SK-N-MC (cell line): Measurements from ENCODE around the gene BTBD19.

Experiments
- DNase-seq: peaks from one replicate; pipeline ENCODE4 v3.0.0-alpha.2; 2011; ENCODE audit warnings: low read depth, low spot score
- H3K27ac ChIP-seq: fragments of 200-600 bp; sonication (generic); 2 replicates; pipeline ENCODE4 v1.5.1; 2016; ENCODE audit warnings: mixed run types
- H3K36me3 ChIP-seq: fragments of 200-600 bp; sonication (generic); 2 replicates; pipeline ENCODE4 v1.6.1; 2017; ENCODE audit warnings: antibody characterized with exemption, low read length, mixed read lengths; ENCODE audit not compliant: insufficient read depth
- H3K4me3 ChIP-seq: fragments of 200-600 bp; sonication (generic); 2 replicates; pipeline ENCODE4 v1.5.1; 2016
- H3K9ac ChIP-seq: fragments of 200-600 bp; sonication (generic); 2 replicates; pipeline ENCODE4 v1.8.0; 2017; ENCODE audit warnings: mixed run types, mixed read lengths; ENCODE audit not compliant: insufficient read length
- H3K9me3 ChIP-seq: fragments of 200-600 bp; sonication (generic); 2 replicates; pipeline ENCODE4 v1.6.1; 2017; ENCODE audit warnings: low read depth, mild to moderate bottlenecking, antibody characterized with exemption, low read length, moderate library complexity, mixed read lengths
- EZH2 ChIP-seq: fragments of 200-600 bp; sonication (generic); IDR thresholded peaks from one replicate; pipeline ENCODE4 v1.6.1; 2017; ENCODE audit warnings: antibody characterized with exemption
- FOXP2 ChIP-seq: optimal IDR thresholded peaks from 2 replicates; pipeline ENCODE3; 2011; ENCODE audit warnings: mild to moderate bottlenecking, moderate library complexity; ENCODE audit not compliant: insufficient read depth; ENCODE audit errors: extremely low read length, control extremely low read depth
- POLR2AphosphoS5 ChIP-seq: IDR thresholded peaks from 2 replicates; pipeline ENCODE4 v1.6.1; 2012; ENCODE audit warnings: mild to moderate bottlenecking, low read depth, low read length, borderline replicate concordance

The BTBD19 gene

DNA sequence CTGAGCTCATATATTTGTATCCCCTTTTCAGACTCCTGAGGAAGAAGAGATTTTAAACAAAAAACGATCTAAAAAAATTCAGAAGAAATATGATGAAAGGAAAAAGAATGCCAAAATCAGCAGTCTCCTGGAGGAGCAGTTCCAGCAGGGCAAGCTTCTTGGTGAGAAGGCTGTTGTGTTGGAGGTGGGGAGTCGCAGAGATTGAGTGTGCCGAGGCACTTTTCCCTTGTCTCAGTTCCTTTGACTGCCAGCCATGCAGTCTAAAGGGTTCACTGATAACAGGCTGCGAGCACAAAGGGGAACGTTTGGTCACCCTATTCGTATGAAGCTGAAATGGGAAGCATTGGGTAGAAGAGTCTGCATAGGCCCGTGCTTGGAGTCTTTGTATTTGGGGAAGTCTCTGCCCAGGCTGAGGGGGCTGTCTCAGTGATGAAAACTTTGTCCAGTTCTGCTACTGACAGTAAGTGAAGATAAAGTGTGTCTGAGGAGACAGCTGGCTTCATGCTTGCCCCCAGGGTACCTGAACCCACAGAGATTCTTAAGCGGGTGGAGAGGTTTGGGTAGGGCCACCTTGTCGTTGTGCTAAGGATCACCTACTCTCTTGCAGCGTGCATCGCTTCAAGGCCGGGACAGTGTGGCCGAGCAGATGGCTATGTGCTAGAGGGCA is 30.2 kb upstream of the BTBD19 start:
- peak overlapping the region; percentile 100 for H3K9ac ChIP-seq
- H3K9me3 ChIP-seq = no peaks in the 10 kb centered on the region
- peak overlapping the region; percentile 94 for H3K27ac ChIP-seq
- no peak for TF ChIP-seq EZH2
- TF ChIP-seq FOXP2 = no peak
- TF ChIP-seq POLR2AphosphoS5 = no peak
- peaks cover 64% of the 10 kb centered on the region for H3K36me3 ChIP-seq
- peak overlapping the region; percentile 91 for H3K4me3 ChIP-seq
- no peak for DNase-seq

DNA sequence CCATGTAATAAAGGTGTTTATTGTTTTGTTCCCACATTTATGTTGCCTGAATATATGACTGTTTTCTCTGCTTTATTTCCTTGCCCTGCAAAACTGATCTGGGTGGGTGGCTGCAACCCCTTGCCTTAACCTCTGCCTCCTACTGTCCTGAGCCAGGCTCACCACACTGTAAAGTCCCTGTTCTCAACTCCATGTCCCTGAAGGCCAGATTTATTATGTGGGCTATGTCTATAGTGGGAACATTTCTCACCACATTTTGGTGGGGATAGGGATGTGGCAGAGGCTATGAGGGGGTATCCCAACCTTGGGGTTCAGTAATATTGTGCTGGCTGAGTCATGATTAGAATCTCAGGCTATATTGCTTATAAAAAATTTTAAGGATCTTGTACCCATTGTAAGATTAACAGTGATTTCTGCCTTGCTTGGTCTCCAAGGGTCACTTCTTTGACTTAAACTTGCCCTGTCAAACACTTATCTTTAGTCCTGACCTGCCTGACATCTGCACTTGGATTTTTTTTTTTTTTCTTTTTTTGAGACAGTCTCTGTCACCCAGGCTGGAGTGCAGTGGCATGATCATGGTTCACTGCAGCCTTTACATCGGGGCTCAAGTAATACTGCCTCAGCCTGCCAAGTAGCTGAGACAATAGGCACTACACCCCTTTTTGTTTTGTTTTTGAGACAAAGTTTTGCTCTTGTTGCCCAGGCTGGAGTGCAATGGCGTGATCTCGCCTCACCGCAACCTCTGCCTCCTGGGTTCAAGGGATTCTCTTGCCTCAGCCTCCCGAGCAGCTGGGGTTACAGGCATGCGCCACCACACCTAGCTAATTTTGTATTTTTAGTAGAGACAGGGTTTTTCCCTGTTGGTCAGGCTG is 29.4 kb upstream of the BTBD19 start:
- H3K9me3 ChIP-seq = no peaks in the 10 kb centered on the region
- no peak for DNase-seq
- H3K36me3 ChIP-seq = peaks cover 64% of the 10 kb centered on the region
- TF ChIP-seq FOXP2 (no peak), POLR2AphosphoS5 (no peak; the same call in 1 of the 2 replicates), EZH2 (no peak)
- no peak overlapping the region for H3K4me3 ChIP-seq
- no peak overlapping the region for H3K9ac ChIP-seq
- H3K27ac ChIP-seq = peak overlapping the region; percentile 57

DNA sequence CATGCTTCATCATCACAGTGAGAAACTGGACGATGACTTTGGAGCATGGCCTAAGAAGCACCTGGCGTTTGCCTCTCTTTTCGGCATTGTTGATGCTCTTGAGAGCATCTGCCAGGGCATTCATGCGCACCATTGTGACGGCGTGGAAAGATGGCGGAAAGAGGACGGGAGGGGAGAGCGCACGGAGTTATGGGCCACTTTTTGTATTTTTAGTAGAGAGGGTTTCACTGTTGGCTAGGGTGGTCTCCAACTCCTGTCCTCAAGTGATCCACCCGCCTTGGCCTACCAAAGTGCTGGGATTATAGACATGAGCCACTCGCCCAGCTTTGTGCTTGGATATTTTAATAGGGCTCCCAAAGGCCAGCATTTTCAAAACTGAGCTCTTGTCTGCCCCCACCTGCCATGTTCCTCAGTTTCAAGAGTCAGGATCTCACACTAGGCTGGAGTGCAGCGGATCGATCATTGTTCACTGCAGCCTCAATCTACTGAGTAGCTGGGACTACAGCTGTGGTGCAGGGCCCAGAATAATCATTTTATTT is 27.7 kb upstream of the BTBD19 start:
- DNase-seq = no peak
- H3K36me3 ChIP-seq = peaks cover 64% of the 10 kb centered on the region
- H3K4me3 ChIP-seq = no peak overlapping the region
- TF ChIP-seq POLR2AphosphoS5 (no peak), EZH2 (no peak), FOXP2 (no peak)
- 0 out of 2 replicates have a peak overlapping the region, but pooled peaks have one; percentile 52 for H3K27ac ChIP-seq
- no peaks in the 10 kb centered on the region for H3K9me3 ChIP-seq
- H3K9ac ChIP-seq = no peak overlapping the region

DNA sequence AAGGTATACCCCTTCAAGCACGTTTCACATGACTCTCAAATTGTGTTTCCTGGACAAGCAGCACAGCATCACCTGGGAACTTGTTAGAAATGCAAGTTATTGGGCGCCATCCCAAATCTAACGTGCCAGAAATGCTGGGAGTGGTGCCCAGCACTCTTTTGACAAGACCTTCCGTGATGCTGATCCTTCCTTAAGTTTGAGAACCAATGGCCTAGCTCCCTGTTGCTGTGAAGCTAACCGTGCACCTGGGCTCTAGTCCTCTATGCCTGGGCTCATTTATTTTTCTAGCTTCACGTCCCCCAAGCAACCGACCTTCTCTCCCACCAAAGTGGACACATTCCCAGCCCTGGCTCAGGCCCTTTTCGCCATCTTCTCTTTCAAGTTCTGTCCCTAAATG is 24.6 kb upstream of the BTBD19 start:
- Histone ChIP-seq H3K36me3 (peaks cover 34% of the 10 kb centered on the region), H3K4me3 (no peak overlapping the region), H3K9me3 (no peaks in the 10 kb centered on the region), H3K9ac (no peak overlapping the region), H3K27ac (no peak overlapping the region)
- TF ChIP-seq POLR2AphosphoS5 (no peak; the same call in 1 of the 2 replicates), FOXP2 (no peak), EZH2 (no peak)
- no peak for DNase-seq

DNA sequence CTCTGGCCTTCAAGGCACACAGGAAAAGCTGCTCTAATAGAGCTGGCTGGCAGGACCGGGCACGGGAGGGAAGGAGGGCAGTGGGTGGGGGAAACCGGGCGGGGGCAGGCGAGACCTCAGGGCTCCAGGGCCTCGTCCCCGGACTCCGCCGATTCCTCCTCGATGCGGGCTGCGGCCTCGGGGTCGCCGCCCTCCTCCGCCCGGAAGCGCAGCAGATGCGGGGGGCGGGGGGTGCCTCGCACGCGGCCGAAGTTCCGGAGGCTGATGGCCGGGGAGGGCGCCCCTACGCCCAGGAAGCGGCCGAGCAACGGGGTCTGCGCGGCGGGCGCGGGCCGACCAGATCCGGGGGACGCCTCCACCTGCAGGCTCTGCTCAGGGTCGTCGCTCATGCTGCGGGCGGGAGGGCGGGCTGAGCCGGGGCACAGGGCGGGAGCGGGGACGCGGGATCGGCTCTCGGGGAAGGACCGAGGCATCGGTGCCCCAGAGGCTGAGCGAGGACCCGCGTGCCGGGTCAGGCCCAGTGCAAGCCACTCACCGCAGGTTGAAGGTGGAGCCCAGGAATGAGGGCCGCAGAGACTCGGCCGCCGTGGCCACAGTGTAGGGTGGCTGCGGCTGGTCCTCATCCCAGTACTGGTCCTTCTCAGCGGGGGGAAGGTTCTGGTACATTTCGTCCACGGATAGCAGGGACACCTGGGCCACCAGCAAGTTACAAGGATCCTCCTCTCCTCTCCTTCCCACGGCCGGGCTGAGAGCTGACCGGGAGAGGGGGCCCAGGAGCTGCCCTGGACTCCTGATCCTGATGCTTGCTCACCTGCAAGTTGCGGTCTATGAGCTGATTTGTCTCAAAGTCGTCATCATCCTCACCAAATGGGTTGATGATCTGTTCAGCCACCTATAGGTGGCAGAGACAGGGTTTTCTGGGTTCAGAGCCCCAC is 24.0 kb upstream of the BTBD19 start:
- DNase-seq = no peak
- Histone ChIP-seq H3K4me3 (no peak overlapping the region), H3K9me3 (no peaks in the 10 kb centered on the region), H3K9ac (no peak overlapping the region), H3K27ac (no peak overlapping the region), H3K36me3 (peaks cover 27% of the 10 kb centered on the region)
- no peak for TF ChIP-seq POLR2AphosphoS5
- TF ChIP-seq FOXP2 = no peak
- no peak for TF ChIP-seq EZH2

DNA sequence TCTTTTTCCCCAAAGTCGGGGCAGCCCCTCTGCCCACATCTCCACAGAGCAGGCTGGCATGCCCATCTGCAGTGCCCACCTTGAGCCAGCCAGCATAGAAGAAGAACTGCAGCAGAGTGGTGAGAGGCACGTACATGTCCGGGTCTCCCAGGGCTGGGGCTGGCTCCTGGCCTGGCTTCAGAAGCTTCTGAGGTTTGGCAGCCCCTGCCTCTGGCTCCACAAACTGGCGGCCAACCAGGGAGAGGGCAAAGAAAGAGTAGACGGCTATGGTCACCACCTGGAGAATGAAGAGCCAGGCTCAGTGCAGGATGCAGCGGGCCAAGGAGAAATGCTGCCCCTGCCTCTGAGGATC is 23.3 kb upstream of the BTBD19 start:
- no peak for DNase-seq
- no peak for TF ChIP-seq FOXP2
- TF ChIP-seq EZH2 = no peak
- TF ChIP-seq POLR2AphosphoS5 = no peak
- Histone ChIP-seq H3K4me3 (no peak overlapping the region), H3K9me3 (no peaks in the 10 kb centered on the region), H3K9ac (no peak overlapping the region), H3K27ac (no peak overlapping the region), H3K36me3 (peaks cover 21% of the 10 kb centered on the region)

DNA sequence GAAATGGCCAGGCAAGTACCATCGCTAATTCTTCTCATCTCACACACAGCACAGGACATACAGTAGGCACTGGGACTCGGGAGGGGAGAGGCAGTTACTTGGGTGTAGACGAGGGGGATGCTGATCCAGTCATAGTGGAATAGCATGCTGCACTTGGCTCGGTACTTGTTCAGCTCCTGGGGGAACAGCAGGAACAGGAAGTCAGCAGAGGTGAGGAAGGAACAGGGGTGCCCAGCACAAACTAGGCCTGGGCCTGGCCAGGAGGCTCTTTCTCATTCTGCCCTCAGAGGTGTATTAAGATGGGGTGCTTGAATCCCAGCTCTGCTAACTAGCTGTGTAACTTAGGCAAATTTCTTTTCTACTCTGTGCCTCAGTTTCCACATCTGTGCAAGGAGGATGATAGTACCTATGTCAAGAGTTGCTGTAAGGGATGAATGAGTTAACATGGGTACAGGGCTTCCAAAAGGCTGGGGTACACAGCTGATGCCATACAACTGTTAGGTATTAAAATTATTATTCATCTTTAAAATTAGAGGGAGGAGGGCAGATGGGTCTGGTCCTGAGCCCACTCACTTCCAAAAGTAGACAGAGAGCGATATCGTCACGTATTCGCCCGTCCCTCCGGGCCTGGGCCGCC is 22.7 kb upstream of the BTBD19 start:
- no peak overlapping the region for H3K4me3 ChIP-seq
- H3K9ac ChIP-seq = no peak overlapping the region
- H3K9me3 ChIP-seq = no peaks in the 10 kb centered on the region
- H3K27ac ChIP-seq = no peak overlapping the region
- DNase-seq = no peak
- TF ChIP-seq POLR2AphosphoS5 (no peak), FOXP2 (no peak), EZH2 (no peak)
- H3K36me3 ChIP-seq = peaks cover 15% of the 10 kb centered on the region

DNA sequence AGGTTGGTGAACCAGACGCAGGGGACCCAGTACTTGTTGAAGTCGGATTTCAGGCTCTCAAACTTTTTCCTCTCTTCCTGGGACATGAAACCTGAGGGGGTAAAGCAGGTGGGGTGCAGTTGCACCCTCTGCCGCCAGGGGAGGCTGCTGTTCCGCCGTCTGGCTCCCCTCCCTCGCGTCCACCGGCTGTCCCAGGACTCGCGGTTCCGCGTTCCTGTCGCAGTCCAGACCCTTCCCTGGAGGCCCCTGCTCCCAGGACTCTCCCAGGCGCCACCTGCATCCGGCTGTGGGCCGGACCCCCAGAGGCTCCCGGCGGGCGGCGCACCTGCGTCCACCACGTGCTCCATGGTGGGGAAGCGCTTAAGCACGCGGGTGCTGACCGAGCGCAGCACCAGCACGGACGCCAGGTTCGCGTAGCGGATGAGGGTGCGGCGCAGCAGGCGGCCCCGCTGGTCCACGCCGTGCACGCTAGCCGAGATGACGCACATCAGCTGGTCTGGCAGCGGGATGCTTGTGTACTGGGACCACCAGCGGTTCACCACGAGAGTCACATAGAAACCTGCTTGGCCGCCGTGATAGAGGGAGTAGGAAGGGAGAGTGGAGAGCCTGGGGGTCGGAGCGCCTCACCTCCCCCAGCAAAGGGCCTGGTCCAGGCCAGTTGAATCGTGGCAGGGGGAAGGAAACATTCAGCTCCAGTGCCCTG is 22.0 kb upstream of the BTBD19 start:
- no peak overlapping the region for H3K27ac ChIP-seq
- no peak overlapping the region for H3K4me3 ChIP-seq
- H3K9me3 ChIP-seq = no peaks in the 10 kb centered on the region
- H3K9ac ChIP-seq = no peak overlapping the region
- H3K36me3 ChIP-seq = peaks cover 8% of the 10 kb centered on the region; the same call in 1 of the 2 replicates
- TF ChIP-seq POLR2AphosphoS5 = no peak
- TF ChIP-seq EZH2 = no peak
- TF ChIP-seq FOXP2 = no peak
- DNase-seq = no peak
